Glomerular endothelial cell (primary cell): ENCODE measurements around the gene PRM3. TPM values are rescaled to one million over a fixed set of nuclear protein-coding genes. Genes with fewer than 3 reads are reported as not detected.
"Not testable (repeated sequence)": the region's sequence is repeated elsewhere in the genome, so short reads cannot be mapped to it uniquely, and the experiment has no call there.

Experiments used
- DNase-seq: peaks from one replicate; pipeline ENCODE4 v3.0.0-alpha.2; 2011; ENCODE audit warnings: low read depth, low spot score; ENCODE audit errors: extremely low read depth
- total RNA-seq: library from RNA; depleted of rRNA; stranded (reverse); fragments of >200 nt; gene quantifications from 2 replicates; pipeline ENCODE4 v1.2.3, GENCODE V29; 2015

The PRM3 gene
- total RNA-seq, 1 donor from 2014 or later = not detected

GRCh38 chr16:11306381-11306780 is 33.0 kb upstream of the PRM3 start:
- no peak for DNase-seq

- DNase-seq = no peak
These were observed 30.1 kb upstream of the PRM3 start for GRCh38 chr16:11303405-11304138.

- no peak for DNase-seq
These were observed 29.5 kb upstream of the PRM3 start for GRCh38 chr16:11302977-11303376.

- no peak for DNase-seq
These were observed 28.4 kb upstream of the PRM3 start for GRCh38 chr16:11301645-11302501.

GRCh38 chr16:11300560-11300892 is 27.1 kb upstream of the PRM3 start:
- DNase-seq = no peak

GRCh38 chr16:11299865-11300559 is 26.6 kb upstream of the PRM3 start:
- DNase-seq = no peak

GRCh38 chr16:11298950-11299547 is 25.6 kb upstream of the PRM3 start:
- not testable (repeated sequence) for DNase-seq

GRCh38 chr16:11298143-11298900 is 24.9 kb upstream of the PRM3 start:
- no peak for DNase-seq

GRCh38 chr16:11297492-11298142 is 24.2 kb upstream of the PRM3 start:
- no peak for DNase-seq

GRCh38 chr16:11296706-11297491 is 23.5 kb upstream of the PRM3 start:
- DNase-seq = no peak

- no peak for DNase-seq
These were observed 22.9 kb upstream of the PRM3 start for GRCh38 chr16:11296351-11296705.

- DNase-seq = no peak
These were observed 22.2 kb upstream of the PRM3 start for GRCh38 chr16:11295672-11296071.

- DNase-seq = no peak
These were observed 18.8 kb upstream of the PRM3 start for GRCh38 chr16:11292076-11292748.

GRCh38 chr16:11291091-11291703 is 17.8 kb upstream of the PRM3 start:
- DNase-seq = no peak

- DNase-seq = no peak
These were observed 16.9 kb upstream of the PRM3 start for GRCh38 chr16:11290102-11290893.

GRCh38 chr16:11289696-11290095 is 16.3 kb upstream of the PRM3 start:
- DNase-seq = not testable (repeated sequence)

GRCh38 chr16:11289202-11289601 is 15.8 kb upstream of the PRM3 start:
- DNase-seq = no peak
